Rectal smooth muscle tissue (tissue), 1 donor: ENCODE data around the gene KIAA2012.

Source experiments
- H3K27ac ChIP-seq: one replicate; pipeline ENCODE4 v1.7.0; 2013; ENCODE audit warnings: low read depth, low read length, inconsistent platforms
- H3K27me3 ChIP-seq: one replicate; pipeline ENCODE4 v1.7.0; 2013; ENCODE audit warnings: low read length; ENCODE audit not compliant: control insufficient read depth, insufficient read depth
- H3K36me3 ChIP-seq: one replicate; pipeline ENCODE4 v1.7.0; 2013; ENCODE audit warnings: low read length; ENCODE audit not compliant: control insufficient read depth, insufficient read depth
- H3K4me1 ChIP-seq: one replicate; pipeline ENCODE4 v1.7.0; 2013; ENCODE audit warnings: low read length; ENCODE audit not compliant: control insufficient read depth, insufficient read depth
- H3K4me3 ChIP-seq: one replicate; pipeline ENCODE4 v1.7.0; 2013; ENCODE audit warnings: low read length
- H3K9ac ChIP-seq: one replicate; pipeline ENCODE4 v1.7.0; 2013; ENCODE audit warnings: low read length

KIAA2012 gene

DNA sequence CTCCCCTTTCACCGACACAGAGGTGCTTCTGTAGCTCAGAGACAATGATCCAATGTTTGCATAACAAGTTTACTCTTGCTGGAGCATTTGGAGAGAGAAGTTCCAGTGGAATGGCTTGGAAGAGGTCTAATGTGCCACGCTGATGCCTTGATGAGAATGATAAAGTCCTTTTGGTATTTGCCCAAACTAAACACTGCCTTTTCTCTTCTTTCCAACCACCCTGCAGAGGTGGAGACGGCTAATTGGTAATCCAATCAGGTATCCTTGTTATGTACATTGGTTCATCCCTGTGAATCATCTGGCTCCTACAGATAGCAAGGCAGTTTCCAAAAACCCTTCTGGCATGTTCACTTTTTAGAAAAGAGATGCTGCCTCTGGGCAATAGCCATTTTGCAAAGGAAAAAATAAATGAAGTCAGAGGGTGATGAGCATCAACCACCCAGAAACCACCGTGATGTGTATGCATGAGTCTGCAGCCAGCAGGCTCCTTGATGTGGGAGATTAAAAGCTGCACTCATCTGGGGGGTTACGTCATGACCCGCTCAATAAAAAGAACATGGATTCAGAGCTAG, 40.6 kb downstream of the KIAA2012 start:
- Histone ChIP-seq H3K27ac (no peak overlapping the region), H3K36me3 (no peaks in the 10 kb centered on the region), H3K4me1 (no peaks in the 10 kb centered on the region), H3K4me3 (no peak overlapping the region), H3K27me3 (peaks cover 2% of the 10 kb centered on the region), H3K9ac (no peak overlapping the region)

DNA sequence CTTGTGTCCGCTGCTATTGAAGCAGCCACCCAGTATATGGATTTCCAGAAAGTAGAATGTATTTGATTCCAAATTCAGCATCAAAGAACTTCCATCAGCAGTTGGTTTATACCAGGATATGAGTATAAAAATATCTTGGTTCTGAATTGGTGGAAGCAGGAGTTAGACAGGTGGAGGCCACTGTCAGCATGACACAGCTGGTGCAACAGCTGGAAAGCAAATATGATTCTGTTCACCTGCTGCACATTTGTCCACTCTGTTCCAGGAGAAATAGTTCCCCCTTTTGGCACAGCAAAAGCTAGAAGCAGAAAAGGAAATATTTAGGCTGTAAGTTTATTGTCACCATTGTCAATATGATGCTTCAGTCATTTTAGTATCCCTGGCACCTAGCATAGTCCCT, 41.2 kb downstream of the KIAA2012 start:
- no peaks in the 10 kb centered on the region for H3K4me1 ChIP-seq
- H3K4me3 ChIP-seq = no peak overlapping the region
- H3K36me3 ChIP-seq = no peaks in the 10 kb centered on the region
- H3K27me3 ChIP-seq = peaks cover 2% of the 10 kb centered on the region
- H3K27ac ChIP-seq = no peak overlapping the region
- H3K9ac ChIP-seq = no peak overlapping the region

DNA sequence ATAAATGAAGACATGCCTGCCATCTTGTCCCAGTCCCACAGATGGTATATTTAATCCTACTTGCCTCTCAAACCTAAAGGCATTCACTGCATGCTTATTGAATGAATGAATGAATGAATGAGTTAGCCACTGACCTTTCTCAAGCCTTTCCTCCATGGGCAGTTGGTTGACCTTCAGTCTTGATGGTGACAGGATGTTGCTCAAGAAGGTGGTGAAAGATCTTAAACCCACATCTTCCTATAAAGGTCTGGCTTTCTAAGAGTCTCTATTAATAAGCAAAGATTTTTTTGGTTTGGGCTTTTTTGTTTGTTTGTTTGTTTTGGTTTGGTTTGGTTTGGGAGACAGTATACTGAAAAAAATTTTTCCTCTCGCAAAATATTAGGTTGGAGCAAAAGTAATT, 41.7 kb downstream of the KIAA2012 start:
- peaks cover 2% of the 10 kb centered on the region for H3K27me3 ChIP-seq
- no peak overlapping the region for H3K9ac ChIP-seq
- H3K36me3 ChIP-seq = no peaks in the 10 kb centered on the region
- no peaks in the 10 kb centered on the region for H3K4me1 ChIP-seq
- no peak overlapping the region for H3K4me3 ChIP-seq
- H3K27ac ChIP-seq = no peak overlapping the region

DNA sequence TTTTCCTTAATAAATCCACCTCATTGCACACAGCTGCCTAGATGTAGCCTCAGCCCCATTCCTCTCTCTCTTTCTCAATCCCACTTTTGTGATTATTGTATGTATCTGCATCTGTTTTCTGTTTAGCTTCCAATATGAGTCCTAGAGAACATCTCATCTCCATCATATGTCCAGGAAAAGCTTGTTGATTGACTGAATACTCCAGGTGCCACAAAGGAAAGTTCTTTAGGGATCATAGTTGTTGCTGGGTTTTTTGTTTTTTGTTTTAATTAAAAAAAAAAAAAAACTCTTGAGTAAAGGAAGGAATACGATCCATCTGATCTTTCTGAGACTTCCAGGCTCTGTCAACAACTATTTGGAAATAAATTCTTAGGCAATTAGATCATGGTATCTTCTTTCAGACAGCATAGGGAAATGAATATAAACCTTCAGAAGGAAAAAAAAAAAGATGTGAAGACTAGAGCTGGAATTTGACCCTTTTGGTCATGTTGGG, 42.5 kb downstream of the KIAA2012 start:
- Histone ChIP-seq H3K4me1 (no peaks in the 10 kb centered on the region), H3K27me3 (peaks cover 2% of the 10 kb centered on the region), H3K27ac (no peak overlapping the region), H3K9ac (no peak overlapping the region), H3K4me3 (no peak overlapping the region), H3K36me3 (no peaks in the 10 kb centered on the region)

DNA sequence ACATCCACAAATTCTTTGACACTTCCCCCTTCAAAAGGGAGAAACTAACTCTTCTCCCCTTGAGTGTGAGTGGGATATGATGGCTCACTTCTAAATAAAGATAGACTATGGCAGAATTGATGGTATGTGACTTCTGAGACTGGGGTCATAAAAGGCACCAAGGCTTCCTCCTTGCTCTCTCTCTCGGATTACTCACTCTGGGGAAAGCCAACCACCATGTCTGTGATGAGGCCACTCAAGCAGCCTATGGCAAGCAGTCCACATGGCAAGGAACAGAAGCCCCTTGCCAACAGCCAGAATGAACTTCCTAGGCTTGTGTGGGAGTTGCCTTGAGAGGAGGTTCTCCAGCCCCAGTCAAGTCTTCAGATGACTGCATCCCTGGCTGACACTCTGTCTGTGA, 43.6 kb downstream of the KIAA2012 start:
- Histone ChIP-seq H3K27ac (no peak overlapping the region), H3K4me3 (no peak overlapping the region), H3K27me3 (peaks cover 2% of the 10 kb centered on the region), H3K9ac (no peak overlapping the region), H3K4me1 (no peaks in the 10 kb centered on the region), H3K36me3 (no peaks in the 10 kb centered on the region)

DNA sequence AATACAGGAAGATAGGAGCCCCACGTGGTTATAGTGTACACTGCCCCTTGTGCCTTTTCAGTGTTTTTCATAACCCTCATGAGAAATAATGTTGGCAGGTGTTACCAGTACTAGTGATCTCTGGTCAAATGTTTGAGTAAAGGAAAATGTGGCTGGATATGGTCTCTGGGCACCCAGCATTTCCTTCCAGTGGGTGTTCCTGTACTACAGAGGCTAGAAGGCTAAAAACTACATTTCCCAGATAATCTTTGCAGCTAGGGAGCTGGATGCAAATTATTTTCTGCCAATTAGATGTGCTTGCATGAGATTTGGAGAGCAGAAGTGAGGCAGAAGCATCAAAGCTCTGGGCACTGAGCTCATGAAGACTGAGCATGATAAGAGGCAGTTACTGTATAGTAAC, 45.1 kb downstream of the KIAA2012 start:
- no peak overlapping the region for H3K27ac ChIP-seq
- H3K4me1 ChIP-seq = no peaks in the 10 kb centered on the region
- H3K36me3 ChIP-seq = no peaks in the 10 kb centered on the region
- H3K4me3 ChIP-seq = no peak overlapping the region
- H3K9ac ChIP-seq = no peak overlapping the region
- H3K27me3 ChIP-seq = peaks cover 2% of the 10 kb centered on the region

DNA sequence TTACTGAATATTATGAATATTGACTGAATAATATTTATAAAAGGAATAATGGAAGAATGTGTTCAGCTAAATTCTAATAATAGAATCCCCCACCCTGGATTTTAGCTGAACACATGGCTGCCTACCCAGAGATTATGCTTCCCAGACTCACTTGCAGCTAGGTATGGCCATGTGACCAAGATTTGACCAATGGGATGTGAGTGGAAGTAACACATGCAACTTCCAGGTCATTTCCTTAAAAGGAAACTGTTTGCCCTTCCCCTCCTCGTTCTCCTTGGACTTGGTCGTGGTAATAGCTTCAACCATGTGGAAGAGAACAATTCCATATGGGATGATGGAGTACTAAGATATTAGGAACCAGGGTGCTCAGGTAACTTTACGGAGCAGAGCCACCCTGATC, 47.8 kb downstream of the KIAA2012 start:
- H3K4me1 ChIP-seq = no peaks in the 10 kb centered on the region
- no peaks in the 10 kb centered on the region for H3K36me3 ChIP-seq
- no peaks in the 10 kb centered on the region for H3K27me3 ChIP-seq
- no peak overlapping the region for H3K9ac ChIP-seq
- H3K4me3 ChIP-seq = no peak overlapping the region
- H3K27ac ChIP-seq = no peak overlapping the region

DNA sequence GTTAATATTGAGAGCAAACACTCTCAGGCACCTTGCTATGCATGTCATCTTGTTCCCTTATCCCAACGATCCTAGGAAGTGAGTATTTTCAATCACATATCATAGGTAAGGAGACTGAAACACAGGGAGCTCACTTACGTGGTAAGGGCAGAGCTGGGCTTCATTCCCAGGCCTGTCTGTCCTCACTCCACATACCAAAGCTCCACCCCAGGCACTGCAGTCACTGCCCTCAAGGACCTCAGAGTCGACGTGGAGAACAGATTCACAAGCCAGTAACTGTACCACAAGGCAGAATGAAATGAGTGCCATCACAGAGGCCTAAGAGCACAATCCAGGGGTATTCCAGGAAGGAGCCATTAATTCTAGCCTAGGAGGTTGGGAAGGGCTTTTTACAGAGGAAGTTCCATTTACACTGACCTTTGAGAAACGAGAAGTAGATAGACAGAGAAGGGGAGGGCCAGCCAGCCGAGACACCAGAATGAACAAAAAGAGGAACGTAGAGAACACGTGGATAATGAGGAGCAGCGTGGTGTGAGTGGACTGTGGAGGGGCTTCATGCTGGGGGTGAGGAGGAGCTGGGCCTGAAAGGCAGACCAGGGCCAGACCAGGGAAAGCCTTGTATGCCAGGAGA, 48.6 kb downstream of the KIAA2012 start:
- no peak overlapping the region for H3K9ac ChIP-seq
- no peaks in the 10 kb centered on the region for H3K4me1 ChIP-seq
- no peak overlapping the region for H3K27ac ChIP-seq
- H3K27me3 ChIP-seq = no peaks in the 10 kb centered on the region
- no peaks in the 10 kb centered on the region for H3K36me3 ChIP-seq
- H3K4me3 ChIP-seq = no peak overlapping the region

DNA sequence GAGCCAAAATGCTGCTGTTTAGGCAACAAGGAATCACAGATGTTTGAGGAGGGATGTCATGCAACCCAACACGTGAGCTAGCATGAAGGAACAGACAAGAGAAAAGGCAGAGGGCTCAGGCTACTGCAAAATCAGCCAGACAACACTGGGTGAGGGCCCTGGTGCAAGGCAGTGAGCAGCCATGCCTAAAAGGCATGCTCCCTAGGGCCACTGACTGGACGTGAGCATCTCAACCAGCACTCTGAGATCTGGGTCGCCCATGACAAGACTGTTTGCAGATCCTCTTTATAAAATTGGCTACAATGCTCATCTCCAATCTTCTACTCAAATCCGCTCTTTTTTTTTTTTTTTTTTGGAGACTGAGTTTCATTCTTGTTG, 49.1 kb downstream of the KIAA2012 start:
- H3K4me3 ChIP-seq = no peak overlapping the region
- H3K9ac ChIP-seq = no peak overlapping the region
- H3K36me3 ChIP-seq = no peaks in the 10 kb centered on the region
- no peaks in the 10 kb centered on the region for H3K4me1 ChIP-seq
- no peaks in the 10 kb centered on the region for H3K27me3 ChIP-seq
- no peak overlapping the region for H3K27ac ChIP-seq

DNA sequence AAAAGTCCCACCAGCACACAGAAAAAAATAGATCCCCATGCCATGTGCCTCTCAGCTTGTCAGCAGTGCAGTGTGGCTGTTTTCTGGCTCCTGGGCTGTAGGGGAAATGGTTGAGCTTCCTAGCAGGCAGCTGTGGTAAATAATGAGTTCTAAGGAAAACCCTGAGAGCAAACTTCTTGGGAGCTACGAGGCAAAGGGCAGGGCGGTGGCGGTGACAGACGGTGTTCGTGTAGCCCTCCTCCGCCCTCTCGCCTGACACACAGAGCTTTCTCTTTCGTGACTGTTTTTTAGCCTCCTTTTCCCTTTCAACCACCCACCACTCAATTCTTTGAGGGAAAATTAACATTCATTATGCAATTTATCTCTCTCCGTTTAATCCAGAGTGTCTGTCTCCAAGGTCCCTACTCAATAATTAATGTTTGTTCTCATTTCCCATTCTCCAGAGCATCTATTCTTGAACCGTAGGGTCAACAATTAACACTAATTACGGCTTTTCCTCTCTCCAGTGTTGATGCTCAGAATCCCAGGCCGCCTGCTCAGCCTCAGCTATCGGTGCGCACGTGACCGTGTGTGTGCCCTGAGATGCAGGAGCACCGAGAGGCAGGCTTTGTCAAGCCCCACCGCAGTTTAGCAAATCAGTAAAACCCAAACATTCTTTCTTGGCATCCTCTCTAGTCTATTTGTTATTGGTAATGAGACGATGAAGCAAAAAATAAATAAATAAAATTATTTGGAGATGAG, 50.1 kb downstream of the KIAA2012 start:
- Histone ChIP-seq H3K36me3 (no peaks in the 10 kb centered on the region), H3K4me1 (no peaks in the 10 kb centered on the region), H3K9ac (no peak overlapping the region), H3K27me3 (no peaks in the 10 kb centered on the region), H3K27ac (no peak overlapping the region), H3K4me3 (no peak overlapping the region)

DNA sequence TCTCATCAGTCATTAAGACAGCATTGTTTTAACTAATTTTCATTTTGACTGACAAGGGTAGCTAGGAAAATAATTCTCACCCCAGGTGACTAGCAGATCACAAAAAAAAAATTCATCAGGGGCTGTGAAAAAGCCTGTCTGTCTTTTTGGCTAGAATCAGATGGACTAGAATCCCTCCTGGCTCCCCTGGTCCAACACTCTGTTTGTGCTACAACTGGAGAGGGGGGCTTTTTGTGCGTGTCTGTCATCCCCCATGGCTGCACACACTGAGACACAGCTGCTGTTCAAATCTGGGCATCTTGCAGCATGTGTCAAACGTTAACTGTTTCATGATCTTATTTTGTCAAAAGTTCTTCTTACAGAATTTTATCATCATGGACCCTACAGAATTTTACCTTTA, 51.2 kb downstream of the KIAA2012 start:
- no peaks in the 10 kb centered on the region for H3K4me1 ChIP-seq
- no peaks in the 10 kb centered on the region for H3K27me3 ChIP-seq
- no peaks in the 10 kb centered on the region for H3K36me3 ChIP-seq
- no peak overlapping the region for H3K4me3 ChIP-seq
- H3K27ac ChIP-seq = no peak overlapping the region
- H3K9ac ChIP-seq = no peak overlapping the region

DNA sequence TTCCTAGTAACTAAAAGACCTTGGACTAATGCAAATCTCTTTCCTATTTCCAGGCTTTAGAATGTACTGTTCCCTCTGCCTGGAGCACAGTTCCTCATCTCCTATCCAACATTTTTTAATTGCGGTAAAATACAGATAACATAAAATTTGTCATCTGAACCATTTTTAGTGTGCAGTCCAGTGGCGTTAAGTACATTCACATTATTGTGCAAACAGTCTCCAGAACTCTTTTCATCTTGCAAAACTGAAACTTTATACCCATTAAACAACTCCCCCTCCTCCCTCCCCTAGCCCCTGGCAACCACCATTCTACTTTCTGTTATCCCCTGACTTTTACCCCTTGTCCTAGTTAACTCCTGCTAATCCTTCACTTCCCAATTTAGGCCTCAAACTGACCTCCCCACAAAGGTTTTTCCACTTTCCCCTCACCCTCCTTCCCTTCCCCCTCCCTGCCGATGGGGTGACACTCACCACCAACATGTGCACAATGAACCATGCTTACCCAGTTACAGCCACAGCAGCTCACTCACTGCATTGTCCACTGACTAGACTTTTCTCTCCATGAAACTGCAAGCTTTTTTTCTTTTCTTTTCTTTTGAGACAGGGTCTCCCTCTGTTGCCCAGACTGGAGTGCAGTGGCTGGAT, 54.8 kb downstream of the KIAA2012 start:
- no peaks in the 10 kb centered on the region for H3K4me1 ChIP-seq
- no peak overlapping the region for H3K4me3 ChIP-seq
- no peak overlapping the region for H3K27ac ChIP-seq
- H3K9ac ChIP-seq = no peak overlapping the region
- no peaks in the 10 kb centered on the region for H3K36me3 ChIP-seq
- H3K27me3 ChIP-seq = no peaks in the 10 kb centered on the region
